Measurements from ENCODE around the gene SMURF2. TPM values are rescaled to one million over a fixed set of nuclear protein-coding genes. Genes with fewer than 3 reads are reported as not detected.

Gene SMURF2
- polyA plus RNA-seq, 12 donors = 15.4 to 34.8 (median 28.7) TPM; not detected in 1

- no peak for DNase-seq
Observed at GRCh38 chr17:64538508-64539130, 123.5 kb downstream of the SMURF2 start.

- no peak for DNase-seq
Observed at GRCh38 chr17:64537488-64537887, 124.6 kb downstream of the SMURF2 start.

GRCh38 chr17:64536913-64537312 is 125.2 kb downstream of the SMURF2 start:
- no peak for DNase-seq

- DNase-seq = no peak
Observed at GRCh38 chr17:64535357-64535756, 126.8 kb downstream of the SMURF2 start.

GRCh38 chr17:64534187-64534586 is 127.9 kb downstream of the SMURF2 start:
- no peak for DNase-seq

- no peak for DNase-seq
Observed at GRCh38 chr17:64533784-64534183, 128.3 kb downstream of the SMURF2 start.

- DNase-seq = no peak
Observed at GRCh38 chr17:64532409-64532808, 129.7 kb downstream of the SMURF2 start.

- DNase-seq = peak; percentile 17
Observed at GRCh38 chr17:64531955-64532371, 130.1 kb downstream of the SMURF2 start.

- no peak for DNase-seq
Observed at GRCh38 chr17:64529221-64529620, 132.9 kb downstream of the SMURF2 start.

- no peak for DNase-seq
Observed at GRCh38 chr17:64527914-64528313, 134.2 kb downstream of the SMURF2 start.

- DNase-seq = no peak
Observed at GRCh38 chr17:64520359-64520758, 141.7 kb downstream of the SMURF2 start.

GRCh38 chr17:64519601-64520000 is 142.5 kb downstream of the SMURF2 start:
- DNase-seq = no peak

- DNase-seq = no peak
Observed at GRCh38 chr17:64515829-64516228, 146.3 kb downstream of the SMURF2 start.

- DNase-seq = no peak
Observed at GRCh38 chr17:64515419-64515818, 146.7 kb downstream of the SMURF2 start.

GRCh38 chr17:64509179-64509578 is 152.9 kb downstream of the SMURF2 start:
- no peak for DNase-seq

GRCh38 chr17:64508683-64509082 is 153.4 kb downstream of the SMURF2 start:
- no peak for DNase-seq

- DNase-seq = peak; percentile 81
Observed at GRCh38 chr17:64507413-64507782, 154.7 kb downstream of the SMURF2 start.

GRCh38 chr17:64506576-64507412 is 155.3 kb downstream of the SMURF2 start, which contains the start of gene CEP95:
Gene CEP95 (plus strand): TSS chr17:64506977. CDS start chr17:64507098, 121 bp downstream.
- peak; percentile 99 for DNase-seq

GRCh38 chr17:64506201-64506575 is 155.9 kb downstream of the SMURF2 start, which contains the start of gene DDX5:
Gene DDX5 (minus strand): TSS chr17:64506289. CDS start chr17:64506119, 170 bp downstream.
- DNase-seq = peak; percentile 97

- DNase-seq = peak; percentile 97
Observed at GRCh38 chr17:64505340-64506200, 156.5 kb downstream of the SMURF2 start.

GRCh38 chr17:64504769-64505339 is 157.3 kb downstream of the SMURF2 start:
- DNase-seq = peak; percentile 58
